GM12874 (cell line): Measurements from ENCODE around the gene SLX4IP.
A peak's percentile ranks its signal among the peaks of the same experiment; 100 is the strongest.

Experiments
- TF ChIP-seq, protein P1 (sequence below): IDR thresholded peaks from 2 replicates; pipeline ENCODE4 v1.5.1; 2011; ENCODE audit warnings: low read depth, mild to moderate bottlenecking, control low read depth, low read length, moderate library complexity; ENCODE audit not compliant: insufficient read depth

Gene SLX4IP

GRCh38 chr20:10430704-10431103 is 4.4 kb upstream of the SLX4IP start:
- TF ChIP-seq, protein P1, sequence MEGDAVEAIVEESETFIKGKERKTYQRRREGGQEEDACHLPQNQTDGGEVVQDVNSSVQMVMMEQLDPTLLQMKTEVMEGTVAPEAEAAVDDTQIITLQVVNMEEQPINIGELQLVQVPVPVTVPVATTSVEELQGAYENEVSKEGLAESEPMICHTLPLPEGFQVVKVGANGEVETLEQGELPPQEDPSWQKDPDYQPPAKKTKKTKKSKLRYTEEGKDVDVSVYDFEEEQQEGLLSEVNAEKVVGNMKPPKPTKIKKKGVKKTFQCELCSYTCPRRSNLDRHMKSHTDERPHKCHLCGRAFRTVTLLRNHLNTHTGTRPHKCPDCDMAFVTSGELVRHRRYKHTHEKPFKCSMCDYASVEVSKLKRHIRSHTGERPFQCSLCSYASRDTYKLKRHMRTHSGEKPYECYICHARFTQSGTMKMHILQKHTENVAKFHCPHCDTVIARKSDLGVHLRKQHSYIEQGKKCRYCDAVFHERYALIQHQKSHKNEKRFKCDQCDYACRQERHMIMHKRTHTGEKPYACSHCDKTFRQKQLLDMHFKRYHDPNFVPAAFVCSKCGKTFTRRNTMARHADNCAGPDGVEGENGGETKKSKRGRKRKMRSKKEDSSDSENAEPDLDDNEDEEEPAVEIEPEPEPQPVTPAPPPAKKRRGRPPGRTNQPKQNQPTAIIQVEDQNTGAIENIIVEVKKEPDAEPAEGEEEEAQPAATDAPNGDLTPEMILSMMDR: no peak

- TF ChIP-seq, protein P1: no peak
Measured at GRCh38 chr20:10432079-10432478, 3.0 kb upstream of the SLX4IP start.

DNA sequence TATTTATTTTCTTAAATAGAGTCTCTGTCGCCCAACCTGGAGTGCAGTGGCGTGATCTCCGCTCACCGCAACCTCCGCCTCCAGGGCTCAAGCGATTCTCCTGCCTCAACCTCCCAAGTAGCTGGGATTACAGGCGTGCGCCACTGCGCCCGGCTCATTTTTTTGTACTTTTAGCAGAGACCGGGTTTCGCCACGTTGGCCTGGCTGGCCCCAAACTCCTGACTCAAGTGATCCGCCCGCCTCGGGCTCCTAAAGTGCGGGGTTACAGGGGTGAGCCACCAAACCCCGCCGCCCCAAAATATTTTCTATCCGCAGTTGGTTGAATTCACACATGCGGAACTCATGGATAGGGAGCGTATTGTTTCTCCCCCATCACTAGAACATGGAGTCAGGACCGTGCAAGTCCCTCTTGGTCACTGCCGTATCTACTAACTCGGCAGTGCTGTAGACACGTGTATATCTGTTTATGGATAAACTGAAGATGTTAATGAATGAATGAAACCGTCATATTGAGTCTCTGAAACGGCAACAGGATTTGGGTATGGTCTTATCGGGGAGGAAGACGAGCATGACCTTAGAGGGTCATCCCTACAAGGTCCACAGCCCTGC is 2.0 kb upstream of the SLX4IP start:
- TF ChIP-seq, protein P1: no peak

DNA sequence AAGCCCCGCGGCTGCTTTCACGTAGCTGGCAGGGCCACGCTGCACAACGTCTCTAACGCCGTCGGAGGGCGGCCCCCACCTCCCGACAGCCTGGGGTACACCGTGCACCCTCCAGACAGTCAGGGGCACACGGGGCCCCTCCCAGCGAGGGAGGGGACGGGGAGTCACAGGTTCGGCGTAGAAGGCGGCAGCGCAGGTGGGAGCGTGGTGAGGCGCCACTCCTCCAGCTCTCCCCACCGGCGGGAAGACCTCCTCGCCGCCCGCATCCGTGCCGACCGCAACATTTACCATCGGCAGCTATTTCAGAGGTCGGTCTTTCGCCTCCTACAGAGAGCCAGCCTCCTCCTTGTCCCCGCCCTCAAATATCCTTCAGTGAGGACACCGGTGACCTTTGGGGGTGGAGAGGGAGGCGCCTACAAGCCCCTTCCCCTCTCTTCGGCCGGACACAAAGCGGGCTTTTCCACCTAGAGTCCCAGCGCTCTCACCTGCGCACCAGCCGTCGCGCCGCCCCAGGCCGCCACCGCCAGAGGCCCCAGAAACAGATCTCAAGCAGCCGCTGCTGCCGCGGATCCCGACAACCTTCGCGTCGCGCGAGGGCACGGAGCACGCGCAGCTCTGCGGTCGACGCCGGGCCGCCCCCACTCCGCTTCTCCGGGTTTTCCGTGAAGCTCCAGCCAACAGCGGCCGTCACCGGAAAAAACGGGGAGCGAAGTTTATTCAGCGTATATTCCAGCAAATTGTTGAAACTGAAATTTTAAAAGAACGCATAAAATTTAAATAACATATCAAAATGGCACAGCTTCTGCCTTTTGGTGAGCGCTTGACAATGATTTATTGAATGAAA is 1.3 kb upstream of the SLX4IP start, which contains the start of gene MKKS:
Gene MKKS, minus strand, starts transcription at position 600 of the 844 bp plus-strand sequence. CDS start 20,708 bp downstream, outside the sequence.
- TF ChIP-seq, protein P1: 0 out of 2 replicates have a peak, but pooled peaks have one; percentile 13

DNA sequence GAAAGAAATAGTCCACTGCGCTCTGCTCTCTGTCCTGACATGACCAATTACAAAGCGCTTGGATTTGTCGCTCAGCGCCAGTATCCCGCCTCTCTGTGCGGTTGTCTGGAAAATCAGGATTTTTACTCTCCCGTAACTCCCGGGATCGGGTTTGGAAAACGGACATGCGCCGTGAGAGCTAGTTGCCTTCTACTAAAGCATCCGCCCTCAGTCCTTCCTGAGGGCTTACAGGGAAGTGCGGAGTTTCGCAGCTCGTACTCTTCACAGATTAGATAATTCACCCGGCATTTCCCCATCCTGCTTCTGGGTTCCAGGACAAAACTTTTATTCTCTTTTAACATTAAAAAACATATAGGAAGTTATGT is 656 bp upstream of the SLX4IP start:
- TF ChIP-seq, protein P1: no peak

GRCh38 chr20:10436053-10436699 is 1.1 kb downstream of the SLX4IP start:
- TF ChIP-seq, protein P1: no peak

DNA sequence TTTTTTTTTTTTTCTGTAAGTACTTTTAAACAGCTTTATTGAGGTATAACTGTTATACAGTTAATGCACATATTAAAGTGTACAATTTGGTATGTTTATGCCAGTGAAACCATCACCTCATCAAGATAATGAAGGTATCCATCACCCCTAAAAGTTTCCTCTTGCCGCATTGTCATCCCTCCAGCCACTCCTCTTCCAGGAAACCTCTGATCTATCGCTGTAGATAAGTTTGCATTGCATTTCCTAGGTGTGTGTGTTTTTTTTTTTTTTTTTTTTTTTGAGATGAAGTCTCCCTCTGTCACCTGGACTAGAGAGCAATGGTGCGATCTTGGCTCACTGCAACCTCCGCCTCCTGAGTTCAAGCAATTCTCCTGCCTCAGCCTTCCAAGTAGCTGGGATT is 3.1 kb downstream of the SLX4IP start:
- TF ChIP-seq, protein P1: no peak
